IPS-18c (cell line): ENCODE data around the gene DNAH8.
"Not testable (repeated sequence)": the region's sequence is repeated elsewhere in the genome, so short reads cannot be mapped to it uniquely, and the experiment has no call there.

Source experiments
- H3K4me3 ChIP-seq: 2 replicates; pipeline ENCODE4 v1.7.0; 2013; ENCODE audit warnings: low read depth, mild to moderate bottlenecking, low read length, moderate library complexity; ENCODE audit not compliant: insufficient read depth
- H3K9me3 ChIP-seq: one replicate; pipeline ENCODE4 v1.6.1; 2013; ENCODE audit warnings: mild to moderate bottlenecking, low read length, moderate library complexity; ENCODE audit not compliant: control insufficient read depth, insufficient read depth

DNAH8 gene

DNA sequence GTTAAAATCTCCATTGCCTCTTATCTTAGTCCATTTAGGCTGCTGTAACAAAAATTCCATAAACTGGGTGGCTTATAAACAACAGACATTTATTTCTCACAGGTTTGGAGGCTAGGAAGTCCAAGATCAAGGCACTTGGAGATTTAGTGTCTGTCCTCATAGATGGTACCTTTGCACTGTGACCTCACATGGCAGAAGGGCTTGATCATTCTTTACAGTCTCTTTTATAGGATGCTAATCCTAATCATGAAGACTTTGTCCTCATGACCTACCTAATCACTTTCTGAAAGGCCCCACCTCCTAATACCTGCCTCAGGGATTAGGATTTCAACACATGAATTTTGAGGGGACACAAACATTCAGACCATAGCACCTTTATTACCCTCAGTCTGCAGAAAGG lies 18.8 kb upstream of the DNAH8 start:
- Histone ChIP-seq H3K9me3 (peaks cover 6% of the 10 kb centered on the region), H3K4me3 (no peak overlapping the region)

DNA sequence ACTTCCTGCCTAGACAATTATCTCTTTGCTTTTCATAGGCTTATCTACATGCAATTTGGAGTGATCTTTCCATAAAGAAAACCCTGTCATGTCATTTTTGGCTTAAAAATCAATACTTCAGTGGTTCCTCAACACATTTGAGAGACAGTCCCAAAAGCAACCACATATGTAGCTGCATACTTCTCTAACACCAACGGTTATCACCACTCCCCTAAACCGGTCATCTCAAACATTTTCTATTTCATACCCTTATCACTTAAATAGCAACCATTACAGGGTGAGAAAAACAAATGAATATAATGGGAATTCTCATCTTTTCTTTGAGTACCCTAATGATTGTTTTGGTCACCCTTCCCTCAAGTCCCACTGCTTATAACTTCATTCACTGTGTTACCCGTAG lies 17.3 kb upstream of the DNAH8 start:
- Histone ChIP-seq H3K4me3 (no peak overlapping the region), H3K9me3 (peaks cover 6% of the 10 kb centered on the region)

DNA sequence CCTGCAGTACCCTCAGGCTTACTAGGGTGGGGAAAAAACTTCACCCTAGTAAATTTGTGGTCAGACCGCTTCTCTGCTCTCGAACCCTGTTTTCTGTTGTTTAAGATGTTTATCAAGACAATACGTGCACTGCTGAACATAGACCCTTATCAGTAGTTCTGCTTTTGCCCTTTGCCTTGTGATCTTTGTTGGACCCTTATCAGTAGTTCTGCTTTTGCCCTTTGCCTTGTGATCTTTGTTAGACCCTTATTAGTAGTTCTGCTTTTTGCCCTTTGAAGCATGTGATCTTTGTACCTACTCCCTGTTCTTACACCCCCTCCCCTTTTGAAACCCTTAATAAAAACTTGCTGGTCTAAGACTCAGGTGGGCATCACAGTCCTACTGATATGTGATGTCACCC lies 15.4 kb upstream of the DNAH8 start:
- not testable (repeated sequence) for H3K9me3 ChIP-seq, H3K4me3 ChIP-seq

DNA sequence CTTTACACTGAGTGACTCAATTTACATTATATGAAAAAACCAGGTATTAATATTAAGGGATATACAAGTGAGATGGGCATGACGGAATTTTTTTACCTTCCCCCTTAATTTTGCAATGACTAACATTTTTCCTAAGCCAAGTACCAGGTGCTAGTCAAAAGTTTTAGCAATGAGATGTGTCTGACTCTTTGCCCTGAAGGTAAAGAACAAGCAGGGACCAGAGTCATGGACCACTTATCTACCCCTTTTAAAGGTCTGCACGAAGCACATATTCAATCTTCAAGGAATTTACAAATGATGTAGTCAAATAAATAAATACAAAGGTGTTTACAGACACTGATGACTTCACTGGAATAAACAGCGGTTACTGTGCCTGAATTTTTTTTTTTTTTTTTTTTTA lies 13.6 kb upstream of the DNAH8 start:
- Histone ChIP-seq H3K4me3 (no peak overlapping the region), H3K9me3 (peaks cover 6% of the 10 kb centered on the region)

DNA sequence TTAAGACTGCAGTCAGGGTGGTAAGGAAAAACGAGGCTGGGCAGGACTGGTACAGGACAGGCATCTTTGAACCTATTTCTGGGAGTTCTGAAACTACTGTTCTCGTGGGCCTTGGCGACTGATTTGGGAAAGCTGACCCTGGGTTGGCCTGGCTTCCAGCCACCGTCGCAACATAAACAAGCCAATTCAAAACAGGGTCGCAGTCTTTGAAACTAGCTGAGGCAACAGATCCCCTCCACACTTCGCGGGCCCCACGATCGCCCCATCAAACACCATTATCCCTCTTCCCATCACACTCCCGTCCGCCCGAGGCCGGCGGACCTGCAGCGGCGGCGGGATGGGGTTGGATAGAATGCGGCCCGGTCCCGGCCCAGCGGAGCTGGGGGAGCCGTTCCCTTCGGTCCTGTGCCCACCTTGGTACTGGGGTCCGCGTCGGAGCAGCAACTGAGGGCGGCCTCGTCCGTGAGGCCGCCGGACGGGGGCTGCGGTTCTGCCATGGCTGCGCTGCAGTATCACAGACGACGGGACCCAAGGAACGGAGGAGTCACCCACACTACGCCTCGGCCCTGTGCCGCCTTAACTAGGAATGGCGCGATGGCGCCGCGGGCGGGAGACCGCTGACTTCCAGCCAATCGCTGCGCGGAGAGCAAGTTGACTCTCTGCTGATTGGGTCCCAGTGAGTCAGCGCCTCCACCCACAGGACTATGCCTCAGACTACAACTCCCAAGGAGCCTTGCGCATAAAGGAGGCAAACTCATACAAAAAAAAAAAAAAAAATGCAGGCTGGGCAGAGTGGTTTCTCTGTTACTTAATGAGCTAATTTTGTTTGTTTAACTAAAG lies 12.3 kb upstream of the DNAH8 start, which contains the start of gene GLO1:
TSS of gene GLO1 (minus strand) at position 588 of the 840 bp plus-strand sequence. CDS start at position 497, 91 bp downstream.
- Histone ChIP-seq H3K9me3 (peaks cover 6% of the 10 kb centered on the region), H3K4me3 (peak within 1 kb of the TSS; percentile 89)

DNA sequence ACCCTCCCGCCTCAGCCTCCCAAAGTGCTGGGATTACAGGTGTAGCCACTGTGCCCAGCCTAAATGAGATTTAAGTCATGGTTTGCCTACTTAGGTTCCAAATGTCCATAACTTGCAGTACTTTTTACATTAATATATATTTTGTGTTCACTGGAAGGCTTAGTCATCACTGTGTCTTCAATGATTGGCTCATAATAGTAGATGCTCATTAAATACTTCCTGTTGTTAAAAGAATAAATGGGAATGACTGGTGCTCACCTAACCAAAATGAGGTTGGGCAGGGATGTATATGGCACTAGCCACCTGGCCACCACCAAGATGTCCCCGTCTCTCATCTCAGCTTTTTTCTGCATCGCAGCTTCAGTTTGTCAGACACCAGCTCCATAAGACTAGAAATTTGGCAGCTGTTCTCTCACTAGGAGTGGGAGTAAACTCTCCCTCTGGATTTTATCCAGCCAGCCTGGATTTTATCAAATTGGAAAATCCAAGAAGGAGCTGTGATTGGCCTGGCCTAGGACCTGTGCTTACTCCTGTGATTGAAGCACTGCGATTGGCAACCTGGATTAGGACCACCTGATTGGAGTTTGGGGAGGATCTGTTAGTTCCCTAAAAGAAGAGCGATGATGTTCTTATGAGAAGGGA lies 11.0 kb upstream of the DNAH8 start:
- peaks cover 6% of the 10 kb centered on the region for H3K9me3 ChIP-seq
- no peak overlapping the region for H3K4me3 ChIP-seq

DNA sequence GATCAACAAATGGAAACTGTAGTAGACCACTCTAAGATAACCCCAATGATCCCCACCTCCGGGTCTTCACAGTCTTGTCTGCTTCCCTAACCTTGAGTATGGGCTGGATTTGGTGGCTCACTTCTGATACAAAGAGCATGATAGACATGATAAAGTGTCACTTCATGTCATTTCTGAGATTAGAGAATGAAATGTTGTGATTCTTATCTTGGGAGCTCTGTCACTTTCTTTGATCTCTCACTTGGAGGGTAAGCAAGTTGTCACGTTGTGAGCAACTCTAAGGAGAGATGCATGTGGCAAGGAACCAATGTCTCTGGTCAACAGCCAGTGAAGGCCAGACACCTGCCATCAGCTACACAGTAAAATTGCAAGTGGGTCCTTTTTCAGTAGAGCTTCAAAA lies 9.2 kb upstream of the DNAH8 start:
- H3K9me3 ChIP-seq, result peaks cover under 1% of the 10 kb centered on the region
- no peak overlapping the region for H3K4me3 ChIP-seq

DNA sequence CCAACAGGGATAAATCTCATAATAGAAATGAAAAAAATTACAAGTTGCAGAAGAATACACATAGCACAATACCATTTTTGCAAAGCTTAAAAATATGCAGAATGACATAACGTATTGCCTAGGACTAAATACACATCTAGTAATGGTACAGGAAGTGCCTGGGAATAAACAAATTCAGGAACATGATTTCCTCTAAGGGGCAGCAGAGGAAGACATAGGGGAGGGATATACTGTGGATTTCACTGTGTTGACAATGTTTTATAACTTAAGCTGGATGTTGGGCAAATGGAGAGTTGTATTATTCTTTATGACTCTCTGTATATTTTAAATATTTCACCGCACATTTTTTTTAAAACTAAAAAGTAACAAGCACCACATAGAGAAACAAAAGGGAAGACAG lies 6.6 kb upstream of the DNAH8 start:
- Histone ChIP-seq H3K4me3 (no peak overlapping the region), H3K9me3 (no peaks in the 10 kb centered on the region)

DNA sequence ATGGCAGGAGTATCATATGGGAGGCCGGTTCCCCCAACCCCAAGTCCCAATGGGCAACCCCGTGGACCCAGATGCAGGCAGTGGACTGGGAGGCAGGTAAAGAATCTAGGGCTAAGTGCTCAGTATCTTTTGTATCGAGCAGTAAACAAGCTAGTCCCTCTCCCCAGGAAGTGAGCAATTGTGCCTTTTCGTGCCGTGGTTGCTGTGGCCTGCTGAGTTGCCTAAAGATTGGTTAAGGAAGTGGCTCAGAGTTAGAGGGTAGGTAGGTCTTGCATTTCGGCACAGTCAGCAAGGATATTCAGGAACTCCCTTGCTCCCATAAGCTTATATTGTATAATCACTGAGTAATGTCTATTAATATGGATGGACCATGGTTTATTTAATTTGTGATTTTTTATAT lies 1.3 kb upstream of the DNAH8 start:
- Histone ChIP-seq H3K4me3 (no peak overlapping the region), H3K9me3 (no peaks in the 10 kb centered on the region)

DNA sequence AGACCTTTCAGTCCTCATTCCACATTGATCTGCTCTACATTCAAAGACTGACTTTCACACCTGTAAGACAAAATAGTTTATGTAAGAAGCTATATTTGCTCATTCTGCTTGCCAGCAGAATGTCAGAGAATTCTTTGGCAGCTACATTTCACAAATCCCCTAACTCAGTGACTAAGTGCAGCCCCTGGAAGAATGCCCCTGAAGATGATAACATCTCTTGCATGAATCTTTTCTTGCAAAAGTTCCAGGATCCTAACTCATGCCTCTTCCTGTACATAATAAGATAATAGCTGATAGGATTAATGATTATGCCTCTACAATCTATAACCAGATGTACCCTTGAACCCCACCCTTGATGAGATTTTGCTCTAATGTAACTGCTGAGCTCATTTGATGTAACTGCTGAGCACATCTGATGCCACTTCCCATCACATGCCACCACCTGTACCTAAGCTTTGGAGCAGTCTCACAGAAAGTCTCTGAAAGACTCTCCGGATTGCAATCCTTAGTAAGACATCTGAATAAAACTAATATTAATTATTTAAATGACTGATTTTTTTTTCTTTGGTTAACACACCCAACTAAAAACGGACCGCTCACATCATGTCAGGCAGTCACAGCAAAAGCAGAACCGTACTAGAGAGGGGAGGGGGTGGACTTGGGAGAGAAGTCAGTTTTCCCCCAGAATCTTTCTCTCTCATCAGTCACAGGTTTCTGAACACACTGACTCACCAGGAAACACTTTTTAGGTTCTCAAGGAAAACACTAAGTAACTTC lies 684 bp upstream of the DNAH8 start:
- Histone ChIP-seq H3K9me3 (no peaks in the 10 kb centered on the region), H3K4me3 (no peak overlapping the region)

DNA sequence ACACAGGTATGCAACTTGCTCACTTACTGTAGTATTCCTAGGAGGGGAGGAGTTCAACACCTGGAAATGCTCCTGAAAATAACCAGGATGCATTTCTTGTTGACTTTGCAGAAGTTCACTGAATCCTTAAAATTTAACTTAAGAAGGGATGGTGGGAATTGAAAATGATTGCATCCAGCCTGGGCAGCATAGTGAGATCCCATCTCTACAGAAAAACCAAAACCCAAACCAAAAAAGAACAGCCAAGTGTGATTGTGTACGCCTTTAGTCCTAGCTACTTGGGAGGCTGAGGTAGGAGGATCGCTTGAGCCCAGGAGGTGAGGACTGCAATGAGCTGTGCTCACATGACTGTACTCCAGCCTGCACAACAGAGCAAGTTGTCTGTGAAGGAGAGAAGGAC lies 1.7 kb downstream of the DNAH8 start:
- Histone ChIP-seq H3K9me3 (no peaks in the 10 kb centered on the region), H3K4me3 (no peak overlapping the region)

DNA sequence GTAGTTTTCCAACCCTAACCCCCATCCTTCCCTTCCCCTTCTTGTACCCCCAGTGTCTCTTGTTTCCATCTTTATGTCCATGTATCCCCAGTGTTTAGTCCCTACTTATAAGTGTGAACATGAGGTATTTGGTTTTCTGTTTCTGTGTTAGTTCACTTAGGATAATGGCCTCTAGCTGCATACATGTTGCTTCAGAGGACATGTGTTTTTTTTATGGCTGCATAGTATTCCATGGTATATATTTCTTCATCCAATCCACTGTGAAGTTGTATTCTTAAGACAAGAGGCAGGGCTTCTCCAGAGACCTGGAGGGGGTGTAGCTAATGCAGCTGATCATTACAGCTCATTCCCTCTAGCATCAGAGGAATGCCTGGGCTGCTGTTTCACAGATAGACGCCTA lies 4.2 kb downstream of the DNAH8 start:
- Histone ChIP-seq H3K9me3 (no peaks in the 10 kb centered on the region), H3K4me3 (no peak overlapping the region)

DNA sequence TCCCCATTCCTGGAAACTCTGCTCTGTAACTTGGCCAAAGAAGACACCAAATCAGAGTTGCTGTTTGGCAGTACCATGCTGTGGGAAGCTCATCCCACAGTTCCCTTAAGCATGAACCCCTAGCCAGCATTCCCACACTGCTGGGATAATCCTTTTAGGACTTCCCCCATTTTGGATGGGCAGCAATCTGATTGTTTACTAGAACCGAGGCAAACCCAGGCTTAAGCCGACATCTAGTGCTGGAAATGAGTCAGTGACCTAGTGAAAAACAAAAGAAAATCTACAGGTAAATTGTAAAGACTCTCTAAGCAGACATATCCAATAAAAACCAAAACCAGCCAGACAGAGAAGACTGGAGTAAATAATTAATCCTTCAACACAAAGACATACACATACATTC lies 5.2 kb downstream of the DNAH8 start:
- H3K4me3 ChIP-seq, result no peak overlapping the region
- no peaks in the 10 kb centered on the region for H3K9me3 ChIP-seq

DNA sequence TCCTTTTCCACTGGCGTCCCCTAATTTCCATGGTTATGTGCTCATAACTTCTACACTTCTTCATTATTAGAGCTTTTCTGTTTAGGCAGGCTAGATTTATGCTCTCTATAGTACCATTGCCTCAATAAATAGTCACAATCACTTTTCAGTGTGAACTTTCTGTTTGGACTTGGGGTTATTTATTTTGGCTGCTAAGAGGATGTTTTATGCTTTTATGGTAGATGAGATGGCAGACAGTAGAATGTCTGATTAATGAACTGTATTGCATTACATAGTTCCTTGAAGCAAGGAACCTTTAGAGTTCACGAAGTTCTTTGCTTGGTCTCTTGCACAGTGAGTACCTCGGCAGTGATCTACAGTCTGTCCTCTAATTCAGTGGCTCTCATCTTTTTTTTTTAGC lies 6.9 kb downstream of the DNAH8 start:
- Histone ChIP-seq H3K9me3 (no peaks in the 10 kb centered on the region), H3K4me3 (no peak overlapping the region)

DNA sequence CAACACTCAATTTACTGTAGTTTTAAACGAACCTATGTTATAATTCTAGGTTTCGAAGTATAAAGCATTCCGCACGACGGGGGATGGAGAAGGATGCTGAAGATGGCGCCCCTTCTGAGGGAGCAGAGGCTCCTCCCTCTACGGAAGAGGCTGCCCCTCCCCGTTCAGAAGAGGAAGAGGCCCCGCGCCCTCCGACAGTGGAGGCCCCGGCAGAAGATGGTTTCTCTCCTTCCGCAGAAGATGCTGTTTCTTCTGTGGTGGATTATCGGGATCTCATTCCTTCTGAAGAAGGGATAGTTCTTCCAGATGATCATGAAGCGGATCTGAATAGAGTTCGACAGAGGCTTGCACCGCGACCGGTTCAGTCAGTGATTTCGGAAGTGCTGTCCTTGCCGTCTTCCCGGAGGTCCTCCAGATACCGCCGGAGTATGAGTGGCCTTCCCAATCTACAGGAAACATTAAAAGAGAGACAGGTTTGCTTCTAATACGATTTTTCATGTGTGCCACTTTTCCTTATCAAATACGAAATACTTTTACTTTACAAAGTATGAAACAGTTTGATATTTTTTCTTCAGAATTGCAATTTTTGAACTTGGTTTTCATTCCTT lies 7.7 kb downstream of the DNAH8 start:
- Histone ChIP-seq H3K9me3 (no peaks in the 10 kb centered on the region), H3K4me3 (no peak overlapping the region)

DNA sequence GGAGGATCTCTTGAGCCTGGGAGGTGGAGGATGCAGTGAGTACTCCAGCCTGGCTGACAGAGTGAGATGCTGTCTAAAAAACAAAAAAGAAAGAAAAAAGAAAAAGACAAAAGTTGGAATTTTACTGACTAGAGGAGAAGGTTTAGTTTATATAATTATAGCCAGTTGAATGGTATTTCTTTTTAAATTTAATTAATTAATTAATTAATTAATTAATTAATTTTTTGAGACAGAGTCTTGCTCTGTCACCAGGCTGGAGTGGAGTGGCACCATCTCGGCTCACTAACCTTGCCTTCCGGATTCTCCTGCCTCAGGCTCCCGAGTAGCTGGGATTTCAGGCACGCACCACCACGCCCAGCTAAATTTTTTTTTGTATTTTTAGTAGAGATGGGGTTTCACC lies 8.7 kb downstream of the DNAH8 start:
- no peaks in the 10 kb centered on the region for H3K9me3 ChIP-seq
- no peak overlapping the region for H3K4me3 ChIP-seq

DNA sequence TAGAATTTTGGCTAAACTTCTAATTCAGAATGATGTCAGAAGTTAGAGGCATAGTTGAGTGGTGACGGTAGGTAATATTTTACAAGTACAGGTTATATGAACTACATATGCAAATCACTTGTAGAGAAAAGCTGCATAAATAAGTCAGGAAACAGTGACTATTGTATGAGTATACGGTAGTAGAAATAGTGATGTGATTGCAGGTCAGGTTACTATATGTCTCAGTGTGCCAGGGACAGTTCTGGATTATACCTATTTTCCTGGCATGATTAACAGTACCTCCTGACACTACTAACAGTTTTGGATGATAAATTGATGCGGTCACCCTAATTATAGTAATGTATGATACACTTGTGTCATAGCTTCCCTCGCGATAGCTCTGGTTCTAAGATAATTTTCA lies 9.2 kb downstream of the DNAH8 start:
- Histone ChIP-seq H3K4me3 (no peak overlapping the region), H3K9me3 (no peaks in the 10 kb centered on the region)
